ENCODE data around the gene RRM2. TPM values are rescaled to one million over a fixed set of nuclear protein-coding genes. Genes with fewer than 3 reads are reported as not detected.

RRM2 gene
- total RNA-seq, 1 donor from 2014 or later = 21.2 TPM

DNA sequence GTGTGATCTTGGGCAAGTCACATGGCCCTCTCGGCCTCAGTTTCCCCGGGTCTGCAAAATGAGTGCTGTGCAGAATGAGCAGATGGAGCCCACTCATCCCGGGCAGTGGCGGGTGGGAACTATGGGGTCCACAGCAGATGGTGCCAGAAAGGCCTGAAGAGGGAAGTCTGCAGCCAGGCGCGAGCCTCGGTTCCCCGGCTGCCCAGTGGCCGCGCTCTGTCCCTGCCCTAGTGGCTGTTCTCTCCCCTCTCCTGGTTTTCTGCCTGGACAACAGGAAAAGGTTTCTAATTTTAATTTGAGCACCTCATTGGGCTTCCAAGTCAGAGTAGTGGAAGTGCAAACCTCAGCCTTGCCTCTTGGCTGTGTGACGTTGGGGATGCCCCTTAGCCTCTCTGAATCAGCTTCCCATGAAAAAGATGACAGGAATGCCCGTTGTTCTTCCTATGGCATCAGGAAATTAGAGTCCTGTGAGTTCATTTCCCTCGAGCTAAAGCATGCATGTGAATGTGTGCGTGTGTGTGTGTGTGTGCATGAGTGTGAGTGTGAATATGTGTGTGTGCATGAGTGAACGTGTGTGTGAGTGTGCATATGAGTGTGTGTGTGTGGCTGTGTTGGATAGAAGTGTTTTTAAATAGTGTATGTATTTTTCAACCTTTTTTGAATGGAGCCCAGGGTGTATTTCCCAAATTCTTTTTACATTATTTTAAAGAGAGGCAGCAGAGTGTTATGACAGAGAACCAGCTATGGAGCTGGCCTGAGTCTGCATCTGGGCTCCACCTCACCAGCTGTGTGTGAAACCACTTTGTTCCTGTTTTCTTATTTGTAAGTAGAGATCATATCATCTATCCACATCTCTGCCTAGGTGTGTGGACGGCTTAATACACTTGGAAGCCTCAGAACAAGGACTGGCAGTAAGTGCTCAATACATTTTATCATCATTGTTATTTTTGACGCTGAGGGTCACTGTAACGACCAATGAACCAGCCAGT lies 41.3 kb downstream of the RRM2 start:
- no peaks in the 10 kb centered on the region for H3K36me3 Mint-ChIP-seq (ENCODE audit: unreplicated experiment)
- H3K4me3 Mint-ChIP-seq (ENCODE audit: unreplicated experiment) = no peak overlapping the region

GRCh38 chr2:10164601-10165000 lies 42.1 kb downstream of the RRM2 start:
- TF ChIP-seq, protein P1, sequence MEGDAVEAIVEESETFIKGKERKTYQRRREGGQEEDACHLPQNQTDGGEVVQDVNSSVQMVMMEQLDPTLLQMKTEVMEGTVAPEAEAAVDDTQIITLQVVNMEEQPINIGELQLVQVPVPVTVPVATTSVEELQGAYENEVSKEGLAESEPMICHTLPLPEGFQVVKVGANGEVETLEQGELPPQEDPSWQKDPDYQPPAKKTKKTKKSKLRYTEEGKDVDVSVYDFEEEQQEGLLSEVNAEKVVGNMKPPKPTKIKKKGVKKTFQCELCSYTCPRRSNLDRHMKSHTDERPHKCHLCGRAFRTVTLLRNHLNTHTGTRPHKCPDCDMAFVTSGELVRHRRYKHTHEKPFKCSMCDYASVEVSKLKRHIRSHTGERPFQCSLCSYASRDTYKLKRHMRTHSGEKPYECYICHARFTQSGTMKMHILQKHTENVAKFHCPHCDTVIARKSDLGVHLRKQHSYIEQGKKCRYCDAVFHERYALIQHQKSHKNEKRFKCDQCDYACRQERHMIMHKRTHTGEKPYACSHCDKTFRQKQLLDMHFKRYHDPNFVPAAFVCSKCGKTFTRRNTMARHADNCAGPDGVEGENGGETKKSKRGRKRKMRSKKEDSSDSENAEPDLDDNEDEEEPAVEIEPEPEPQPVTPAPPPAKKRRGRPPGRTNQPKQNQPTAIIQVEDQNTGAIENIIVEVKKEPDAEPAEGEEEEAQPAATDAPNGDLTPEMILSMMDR (IDR thresholded peaks at IDR 0.05; ENCODE audit: partially characterized antibody, unreplicated experiment) = no peak
- no peaks in the 10 kb centered on the region for H3K9me3 Mint-ChIP-seq (ENCODE audit: unreplicated experiment)
- DNase-seq = no peak
- H3K27ac Mint-ChIP-seq (ENCODE audit: unreplicated experiment) = no peak overlapping the region
- H3K27me3 Mint-ChIP-seq (ENCODE audit: unreplicated experiment) = peaks cover 15% of the 10 kb centered on the region
- peaks cover 26% of the 10 kb centered on the region for H3K4me1 Mint-ChIP-seq (ENCODE audit: low read depth, unreplicated experiment)
- no peaks in the 10 kb centered on the region for H3K36me3 Mint-ChIP-seq (ENCODE audit: unreplicated experiment)
- no peak overlapping the region for H3K4me3 Mint-ChIP-seq (ENCODE audit: unreplicated experiment)

More for the DNA sequence above, 41.3 kb downstream of the RRM2 start:
- no peak for DNase-seq
- no peaks in the 10 kb centered on the region for H3K9me3 Mint-ChIP-seq (ENCODE audit: unreplicated experiment)
- peaks cover 15% of the 10 kb centered on the region for H3K27me3 Mint-ChIP-seq (ENCODE audit: unreplicated experiment)
- H3K27ac Mint-ChIP-seq (ENCODE audit: unreplicated experiment) = peak overlapping the region; percentile 10
- H3K4me1 Mint-ChIP-seq (ENCODE audit: low read depth, unreplicated experiment) = peaks cover 33% of the 10 kb centered on the region
- TF ChIP-seq, protein P1 (IDR thresholded peaks at IDR 0.05; ENCODE audit: partially characterized antibody, unreplicated experiment) = peak; percentile 11

DNA sequence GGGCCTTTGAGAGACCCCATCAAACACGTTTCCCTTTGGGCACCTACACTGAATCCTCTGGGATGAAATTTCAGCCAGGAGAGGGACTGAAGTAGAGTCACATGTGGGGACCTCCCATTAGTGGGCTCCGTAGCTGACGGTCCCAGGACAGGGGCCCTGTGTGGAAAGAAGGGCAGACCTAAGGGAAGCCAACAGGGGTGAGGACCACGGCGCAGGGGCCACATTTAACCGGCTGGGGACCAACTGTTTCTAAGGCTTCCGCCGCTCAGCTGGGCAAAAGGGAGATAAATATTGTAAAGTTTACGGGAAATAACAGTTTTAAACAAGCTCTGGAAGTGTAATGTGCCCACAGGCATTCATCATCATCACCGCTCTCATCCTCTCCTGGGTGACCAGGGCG lies 42.7 kb downstream of the RRM2 start:
- Mint-ChIP-seq H3K4me1 (ENCODE audit: low read depth, unreplicated experiment) (peaks cover 26% of the 10 kb centered on the region), H3K36me3 (ENCODE audit: unreplicated experiment) (no peaks in the 10 kb centered on the region), H3K4me3 (ENCODE audit: unreplicated experiment) (no peak overlapping the region), H3K27me3 (ENCODE audit: unreplicated experiment) (peaks cover 12% of the 10 kb centered on the region), H3K9me3 (ENCODE audit: unreplicated experiment) (no peaks in the 10 kb centered on the region), H3K27ac (ENCODE audit: unreplicated experiment) (peak overlapping the region; percentile 64)
- no peak for DNase-seq
- TF ChIP-seq, protein P1 (IDR thresholded peaks at IDR 0.05; ENCODE audit: partially characterized antibody, unreplicated experiment) = no peak

- Mint-ChIP-seq H3K9me3 (ENCODE audit: unreplicated experiment) (no peaks in the 10 kb centered on the region), H3K27me3 (ENCODE audit: unreplicated experiment) (peaks cover 12% of the 10 kb centered on the region), H3K27ac (ENCODE audit: unreplicated experiment) (peak overlapping the region; percentile 64), H3K4me3 (ENCODE audit: unreplicated experiment) (no peak overlapping the region), H3K4me1 (ENCODE audit: low read depth, unreplicated experiment) (peaks cover 26% of the 10 kb centered on the region), H3K36me3 (ENCODE audit: unreplicated experiment) (no peaks in the 10 kb centered on the region)
- TF ChIP-seq, protein P1 (IDR thresholded peaks at IDR 0.05; ENCODE audit: partially characterized antibody, unreplicated experiment) = no peak
- no peak for DNase-seq
Measured at GRCh38 chr2:10165861-10166675, 43.5 kb downstream of the RRM2 start.
